GM21529 (cell line): Measurements from ENCODE around the gene GTF2B.
"Not testable (repeated sequence)": the region's sequence is repeated elsewhere in the genome, so short reads cannot be mapped to it uniquely, and the experiment has no call there.

ENCODE experiments used
- ATAC-seq: cut with Tn5 transposase; IDR thresholded peaks from one replicate; pipeline ENCODE4 v1.9.1; 2021; ENCODE audit not compliant: unreplicated experiment

The GTF2B gene, protein sequence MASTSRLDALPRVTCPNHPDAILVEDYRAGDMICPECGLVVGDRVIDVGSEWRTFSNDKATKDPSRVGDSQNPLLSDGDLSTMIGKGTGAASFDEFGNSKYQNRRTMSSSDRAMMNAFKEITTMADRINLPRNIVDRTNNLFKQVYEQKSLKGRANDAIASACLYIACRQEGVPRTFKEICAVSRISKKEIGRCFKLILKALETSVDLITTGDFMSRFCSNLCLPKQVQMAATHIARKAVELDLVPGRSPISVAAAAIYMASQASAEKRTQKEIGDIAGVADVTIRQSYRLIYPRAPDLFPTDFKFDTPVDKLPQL

DNA sequence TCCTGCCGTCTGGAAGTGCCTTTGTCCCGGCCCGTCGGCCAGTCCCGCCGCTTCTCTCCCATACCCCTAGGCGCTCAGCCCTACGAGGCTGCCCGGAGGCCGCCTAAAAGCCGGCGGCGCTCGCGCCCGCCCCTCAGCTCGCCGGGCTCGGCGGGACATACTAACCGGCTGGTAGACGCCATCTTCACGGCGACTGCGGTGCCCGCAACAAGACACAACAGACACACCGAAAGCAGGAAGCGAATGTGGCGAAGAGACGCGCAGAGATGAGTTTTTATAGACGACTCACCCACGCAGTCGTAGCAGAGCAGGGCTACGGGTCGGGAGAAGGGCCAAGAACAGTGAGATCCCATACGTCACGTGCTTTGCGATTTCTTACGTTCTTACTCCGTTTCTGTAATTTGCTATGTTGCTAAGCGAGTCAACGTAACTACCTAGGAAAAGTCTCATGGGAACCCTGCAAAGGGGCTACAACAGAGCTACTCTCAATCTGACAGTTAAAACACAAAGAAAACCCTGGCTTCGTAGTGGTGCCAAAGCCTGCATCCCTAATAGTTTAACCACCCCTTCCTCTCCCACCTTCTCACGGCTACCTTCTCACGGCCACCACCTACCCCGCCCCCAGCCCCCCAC lies at the start of gene GTF2B:
GTF2B (minus strand) TSS at position 250 of the 633 bp plus-strand sequence; CDS start at position 182, 68 bp downstream.
- peak; percentile 95 for ATAC-seq

DNA sequence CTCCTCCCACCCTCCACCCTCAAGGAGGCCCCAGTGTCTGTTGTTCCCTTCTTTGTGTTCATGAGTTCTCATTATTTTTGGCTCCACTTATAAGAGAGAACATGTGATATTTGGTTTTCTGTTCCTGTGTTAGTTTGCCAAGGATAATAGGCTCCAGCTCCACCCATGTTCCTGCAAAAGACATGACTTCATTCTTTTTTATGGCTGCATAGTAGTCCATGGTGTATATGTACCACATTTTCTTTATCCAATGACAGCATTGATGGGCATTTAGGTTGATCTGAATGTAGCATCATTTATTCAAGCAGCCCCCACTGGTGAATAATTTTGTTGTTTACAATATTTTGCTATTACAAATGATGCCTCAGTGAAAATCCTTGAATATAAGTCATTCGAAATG lies 47.2 kb upstream of the GTF2B start:
- ATAC-seq: not testable (repeated sequence)

DNA sequence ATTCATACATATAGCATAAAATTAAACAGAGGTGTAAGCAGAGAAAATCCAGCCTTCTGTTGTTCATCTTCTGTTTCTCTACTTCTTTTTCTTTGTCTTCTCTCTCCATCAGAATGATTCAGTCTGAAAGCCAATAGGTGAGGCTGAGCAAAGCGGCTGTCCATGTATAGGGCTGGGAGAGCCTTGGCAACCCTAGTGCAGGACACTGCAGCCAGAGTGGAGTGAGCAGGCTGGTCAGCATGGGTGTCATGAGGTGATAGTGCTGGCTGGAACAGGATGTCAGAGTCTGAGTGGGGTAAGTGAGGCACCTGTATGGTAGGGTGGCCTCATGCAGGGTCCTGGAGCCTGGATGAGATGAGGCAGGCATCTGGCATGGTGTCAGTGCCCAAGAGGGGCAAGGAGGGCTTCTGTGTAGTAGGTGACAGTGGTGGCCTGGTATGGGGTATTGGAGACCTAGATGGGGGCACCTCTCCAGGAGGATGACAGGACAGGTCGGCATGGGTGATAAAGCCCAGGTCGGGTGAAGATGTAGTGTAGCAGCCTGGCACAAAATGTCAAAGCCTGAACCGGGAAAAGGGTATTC lies 45.5 kb upstream of the GTF2B start:
- no peak for ATAC-seq

DNA sequence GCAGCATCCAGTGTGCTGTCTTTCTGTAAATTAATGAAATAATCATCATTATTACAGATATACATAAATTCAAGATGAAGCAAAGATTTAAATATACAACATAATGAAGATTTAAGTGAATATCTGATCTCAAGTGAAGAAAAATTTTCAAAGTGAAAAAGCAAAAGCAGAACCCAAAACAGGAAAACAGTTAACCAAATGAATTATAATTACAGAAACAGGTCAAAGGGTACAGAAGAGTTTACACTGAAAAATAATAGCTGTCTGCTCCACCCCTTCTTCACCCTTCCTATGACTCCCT lies 44.8 kb upstream of the GTF2B start:
- ATAC-seq: no peak

DNA sequence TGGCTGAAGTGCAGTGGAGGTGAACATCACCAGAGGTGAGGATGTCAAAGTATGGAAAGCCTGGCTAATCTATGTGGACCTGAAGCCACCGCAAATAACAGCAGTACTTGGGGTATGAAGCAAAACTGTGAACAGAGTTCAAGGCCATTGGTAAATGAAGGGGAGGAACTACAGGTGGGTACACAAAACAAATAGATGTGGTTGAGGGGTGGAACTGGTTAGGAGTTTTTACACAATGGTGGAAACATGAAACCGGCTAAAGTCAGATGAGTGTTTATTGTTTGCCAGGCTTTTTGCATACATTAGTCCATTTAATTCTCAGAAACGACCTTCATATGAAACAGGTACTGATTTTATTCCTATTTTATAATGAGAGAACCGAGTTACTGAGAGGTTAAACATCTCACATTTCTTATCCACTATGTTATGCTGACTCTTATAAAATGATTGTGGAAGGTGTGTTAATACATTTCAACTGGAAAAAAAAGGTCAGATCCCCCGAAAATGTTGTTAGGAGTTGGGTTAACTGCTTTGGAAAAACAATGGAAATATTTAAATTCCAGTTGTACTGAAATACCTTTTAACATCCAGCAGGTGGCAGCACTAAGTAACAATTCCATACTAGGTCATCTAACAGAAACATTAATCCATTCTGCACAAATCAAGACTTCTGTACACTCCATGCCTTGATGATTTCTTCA lies 44.3 kb upstream of the GTF2B start:
- peak; percentile 63 for ATAC-seq

DNA sequence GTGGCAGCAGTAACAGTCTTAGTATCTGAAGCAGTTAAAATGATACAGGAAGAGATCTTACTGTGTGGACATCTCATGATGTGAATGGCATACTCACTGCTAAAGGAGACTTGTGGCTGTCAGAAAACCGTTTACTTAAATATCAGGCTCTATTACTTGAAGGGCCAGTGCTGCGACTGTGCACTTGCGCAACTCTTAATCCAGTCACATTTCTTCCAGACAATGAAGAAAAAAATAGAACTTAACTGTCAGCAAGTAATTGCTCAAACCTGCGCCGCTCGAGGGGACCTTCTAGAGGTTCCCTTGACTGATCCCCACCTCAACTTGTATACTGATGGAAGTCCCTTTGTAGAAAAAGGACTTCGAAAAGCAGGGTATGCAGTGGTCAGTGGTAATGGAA lies 38.8 kb upstream of the GTF2B start:
- not testable (repeated sequence) for ATAC-seq

DNA sequence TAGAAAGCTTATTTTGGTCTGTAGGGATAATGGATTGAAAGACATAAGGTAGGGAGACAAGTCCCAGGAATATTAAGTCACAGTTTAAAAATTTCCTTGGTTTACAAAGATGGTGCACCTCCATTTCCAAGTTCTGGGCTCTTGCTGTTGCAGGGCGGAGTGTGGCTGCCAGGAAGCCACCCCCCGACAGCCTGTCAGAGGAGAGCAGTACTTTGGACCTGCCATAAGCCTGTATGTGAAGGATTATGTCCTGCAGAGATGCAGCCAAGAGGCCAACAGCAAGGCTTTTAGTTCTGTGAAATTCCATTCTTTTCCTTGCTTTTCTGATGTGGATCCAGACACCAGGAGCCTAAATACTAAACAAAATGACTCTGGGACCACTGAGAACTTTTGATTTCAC lies 31.9 kb upstream of the GTF2B start:
- no peak for ATAC-seq

DNA sequence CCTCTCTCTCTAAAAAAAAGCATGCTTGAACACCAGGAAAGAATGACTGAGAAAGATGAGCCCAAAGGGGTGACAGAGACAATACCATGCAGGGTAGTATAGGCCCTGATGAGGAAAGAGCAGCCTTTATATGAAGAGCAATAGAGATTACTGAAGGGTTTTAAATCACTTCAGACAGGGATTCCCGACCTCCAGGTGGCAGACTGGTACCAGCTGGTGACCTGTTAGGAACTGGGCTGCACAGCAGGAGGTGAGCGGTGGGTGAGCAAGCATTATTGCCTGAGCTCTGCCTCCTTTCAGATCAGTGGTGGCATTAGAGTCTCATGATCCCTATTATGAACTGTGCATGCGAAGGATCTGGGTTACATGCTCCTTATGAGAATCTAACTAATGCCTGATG lies 30.8 kb upstream of the GTF2B start:
- ATAC-seq: no peak

DNA sequence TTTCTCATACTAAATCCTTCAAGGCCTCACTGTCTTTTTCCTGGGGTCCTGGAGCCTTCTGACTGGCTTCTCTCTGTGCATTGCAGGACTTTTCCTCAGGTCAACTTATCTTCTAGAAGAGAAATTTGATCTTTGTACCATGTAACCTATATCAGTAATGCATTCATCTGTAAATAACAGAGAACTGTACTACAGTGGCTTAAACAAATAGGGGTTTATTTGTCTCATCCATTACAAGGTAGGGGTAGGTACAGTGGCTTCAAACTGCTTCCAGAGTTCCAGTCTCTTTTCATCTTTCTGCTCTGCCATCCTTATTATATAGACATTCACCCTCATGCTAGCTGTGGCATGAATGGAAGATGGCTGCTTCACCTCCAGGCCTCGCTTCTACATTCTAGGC lies 29.5 kb upstream of the GTF2B start:
- no peak for ATAC-seq

DNA sequence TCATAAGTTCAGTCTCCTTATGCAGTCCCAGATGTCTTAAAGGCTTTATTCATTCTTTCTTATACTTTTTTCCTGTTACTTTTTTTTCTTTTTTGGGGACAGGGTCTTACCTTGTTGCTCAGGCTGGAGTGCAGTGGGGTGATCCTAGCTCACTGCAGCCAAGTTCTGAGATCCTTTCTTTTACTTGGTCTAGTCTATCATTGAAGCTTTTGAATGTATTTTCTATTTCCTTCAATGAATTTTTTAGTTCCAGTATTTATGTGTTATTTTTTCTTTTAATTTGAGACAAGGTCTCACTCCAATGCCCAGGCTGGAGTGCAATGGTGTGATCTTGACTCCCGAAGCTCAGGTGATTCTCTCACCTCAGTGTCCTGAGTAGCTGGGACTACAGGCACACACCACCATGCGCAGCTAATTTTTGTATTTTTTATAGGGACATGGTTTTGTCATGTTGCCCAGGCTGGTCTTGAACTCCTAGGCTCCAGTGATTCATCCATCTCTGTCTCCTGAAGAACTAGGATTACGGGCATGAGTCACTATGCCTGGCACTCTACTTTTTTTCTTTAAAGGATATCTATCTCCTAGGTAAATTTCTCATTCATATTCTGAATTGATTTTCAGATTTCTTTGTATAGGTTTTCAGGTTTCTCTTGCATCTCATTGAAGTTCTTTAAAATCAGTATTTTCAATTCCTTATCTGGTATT lies 26.1 kb upstream of the GTF2B start:
- ATAC-seq: no peak

DNA sequence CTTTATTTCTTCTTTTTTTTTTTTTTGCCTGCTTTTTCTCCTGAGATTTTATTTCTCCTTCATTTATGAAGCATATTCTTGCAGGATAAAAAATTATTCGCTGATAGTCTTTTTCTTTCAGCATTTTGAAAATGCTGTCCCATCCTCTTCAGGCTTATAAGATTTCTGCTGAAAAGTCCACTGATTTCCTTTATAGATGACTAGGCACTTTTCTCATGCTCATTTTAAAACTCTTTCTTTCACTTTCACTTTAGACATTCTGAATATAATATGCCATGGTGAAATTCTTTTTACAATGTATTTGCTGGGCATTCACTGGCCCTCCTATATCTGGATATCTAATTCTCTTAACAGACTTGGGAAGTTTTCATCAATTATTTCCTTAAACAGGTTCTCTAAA lies 25.5 kb upstream of the GTF2B start:
- ATAC-seq: no peak

DNA sequence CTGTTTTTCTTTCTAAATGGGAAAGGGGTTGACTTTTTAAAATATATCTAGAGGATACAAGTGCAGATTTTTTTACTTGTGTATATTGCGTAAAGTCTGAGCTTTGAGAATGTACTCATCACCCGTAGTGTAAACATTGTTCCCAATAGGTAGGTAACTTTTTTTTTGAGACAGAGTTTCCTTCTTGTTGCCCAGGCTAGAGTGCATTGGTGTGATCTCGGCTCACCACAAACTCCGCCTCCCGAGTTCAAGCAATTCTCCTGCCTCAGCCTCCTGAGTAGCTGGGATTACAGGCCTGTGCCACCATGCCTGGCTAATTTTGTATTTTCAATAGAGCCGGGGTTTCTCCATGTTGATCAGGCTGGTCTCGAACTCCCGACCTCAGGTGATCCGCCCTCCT lies 20.4 kb upstream of the GTF2B start:
- not testable (repeated sequence) for ATAC-seq

DNA sequence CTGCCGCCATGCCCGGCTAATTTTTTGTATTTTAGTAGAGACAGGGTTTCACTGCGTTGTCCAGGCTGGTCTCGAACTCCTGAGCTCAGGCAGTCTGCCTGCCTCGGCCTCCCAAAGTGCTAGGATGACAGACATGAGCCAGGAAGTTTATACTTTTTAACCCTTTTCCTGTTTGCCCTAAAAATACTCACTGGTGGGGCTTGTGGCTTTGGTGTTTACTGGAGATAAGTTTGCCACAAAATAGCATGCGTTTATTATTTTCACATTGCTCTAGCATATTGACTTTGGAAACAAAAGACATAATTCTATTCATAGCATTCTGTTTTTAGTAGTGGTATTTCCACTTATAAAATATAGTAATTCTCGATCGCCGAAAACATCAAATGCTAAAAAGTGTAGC lies 19.8 kb upstream of the GTF2B start:
- ATAC-seq: no peak

DNA sequence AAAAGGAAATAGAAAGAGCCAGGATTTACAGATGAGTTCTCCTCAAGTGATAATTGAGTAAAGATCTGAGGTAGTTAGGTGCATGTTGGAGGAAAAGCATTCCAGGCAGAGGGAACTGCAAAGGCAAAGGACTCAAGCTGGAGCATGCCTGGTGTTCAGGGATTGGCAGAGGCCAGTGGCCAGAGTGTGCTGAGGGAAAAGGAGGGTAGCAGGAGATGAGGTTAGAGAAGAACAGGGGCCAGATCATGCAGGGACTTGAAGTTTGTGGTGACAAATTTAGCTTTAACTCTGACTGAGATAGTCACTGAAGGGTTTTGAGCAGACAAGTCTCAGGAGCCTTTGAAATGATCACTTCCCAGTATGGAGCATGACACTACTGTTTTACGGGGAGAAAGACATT lies 19.0 kb upstream of the GTF2B start:
- no peak for ATAC-seq

DNA sequence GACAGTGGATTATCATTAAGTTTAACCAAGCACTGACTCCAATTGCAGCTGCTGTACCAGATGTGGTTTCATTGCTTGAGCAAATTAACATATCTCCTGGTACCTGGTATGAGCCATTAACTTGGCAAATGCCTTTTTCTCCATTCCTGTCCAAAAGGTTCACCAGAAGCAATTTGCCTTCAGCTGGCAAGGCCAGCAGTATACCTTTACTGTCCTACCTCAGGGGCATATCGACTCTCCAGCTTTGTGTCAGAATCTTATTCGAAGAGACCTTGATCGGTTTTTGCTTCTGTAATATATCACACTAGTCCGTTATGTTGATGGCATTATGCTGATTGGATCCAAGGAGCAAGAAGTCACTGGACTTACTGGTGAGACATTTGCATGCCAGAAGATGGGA lies 9.5 kb upstream of the GTF2B start:
- ATAC-seq: no peak

DNA sequence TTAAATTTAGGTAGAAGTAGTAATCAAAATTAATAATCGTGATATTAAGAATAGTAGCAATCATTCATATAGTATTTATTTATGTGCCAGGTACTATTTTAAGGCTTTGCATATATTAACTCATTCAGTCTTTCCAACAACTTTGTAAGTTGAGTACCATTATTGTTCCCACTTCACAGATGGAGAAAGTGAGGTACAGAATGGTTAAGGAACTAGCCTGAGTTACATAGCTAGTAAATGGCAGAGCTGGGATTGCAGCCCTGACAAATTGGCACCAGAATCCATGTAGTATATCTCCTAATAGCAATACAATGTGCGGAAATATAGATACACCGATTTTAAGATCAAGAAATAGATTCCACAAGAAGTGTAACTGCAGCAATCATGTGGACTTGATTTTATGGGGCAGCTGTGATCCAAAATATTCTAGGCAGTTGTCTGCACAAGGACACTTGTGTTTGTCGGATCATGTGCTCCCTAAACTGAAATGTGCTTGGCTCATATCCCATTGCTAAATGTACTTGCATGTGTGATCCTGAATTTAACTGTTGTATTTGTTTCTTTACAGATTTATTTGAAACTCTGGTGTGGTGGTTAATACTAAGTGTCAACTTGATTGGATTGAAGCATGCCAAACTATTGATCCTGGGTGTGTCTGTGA lies 5.8 kb upstream of the GTF2B start:
- ATAC-seq: no peak

DNA sequence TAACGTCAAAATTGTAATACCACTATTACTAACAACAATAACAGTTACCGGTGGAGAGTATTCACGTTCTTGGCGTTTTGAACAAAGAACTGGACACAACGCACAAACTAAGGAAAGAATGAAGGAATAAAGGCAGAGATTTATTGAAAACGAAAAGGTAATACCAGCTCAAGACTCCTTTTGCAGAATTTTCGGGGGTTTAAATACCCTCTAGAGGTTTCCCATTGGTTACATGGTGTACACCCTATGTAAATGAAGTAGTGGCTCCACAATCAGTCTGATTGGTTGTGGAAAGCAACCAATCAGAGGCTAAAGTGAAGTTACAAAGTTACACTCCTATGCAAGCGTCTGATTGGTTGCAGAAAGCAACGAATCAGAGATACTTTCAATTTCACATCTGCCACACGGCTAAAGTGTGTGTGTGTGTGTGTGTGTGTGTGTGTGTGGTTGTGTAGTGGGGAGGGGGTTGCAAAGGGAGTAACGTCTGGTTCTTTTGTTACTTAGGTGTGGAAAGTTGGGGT lies 1.1 kb upstream of the GTF2B start:
- ATAC-seq: no peak

DNA sequence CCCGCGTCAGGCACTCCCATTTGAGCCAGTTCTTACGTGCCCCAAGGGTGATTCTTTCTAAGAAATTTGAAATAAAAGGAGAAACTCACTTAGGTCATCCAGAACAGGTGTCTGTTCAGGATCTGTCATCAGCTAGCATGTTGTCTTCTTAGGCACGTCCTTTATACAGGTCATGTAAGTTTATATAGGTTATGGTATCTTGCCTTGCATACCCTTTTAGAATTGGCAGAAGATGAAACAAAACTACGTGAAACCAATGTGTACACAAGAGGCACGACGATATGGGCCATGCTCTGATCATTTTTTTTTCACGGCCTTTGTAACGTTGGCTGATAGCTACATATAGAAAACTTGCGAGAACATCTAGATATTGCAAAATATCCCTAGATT lies 579 bp upstream of the GTF2B start:
- no peak for ATAC-seq

DNA sequence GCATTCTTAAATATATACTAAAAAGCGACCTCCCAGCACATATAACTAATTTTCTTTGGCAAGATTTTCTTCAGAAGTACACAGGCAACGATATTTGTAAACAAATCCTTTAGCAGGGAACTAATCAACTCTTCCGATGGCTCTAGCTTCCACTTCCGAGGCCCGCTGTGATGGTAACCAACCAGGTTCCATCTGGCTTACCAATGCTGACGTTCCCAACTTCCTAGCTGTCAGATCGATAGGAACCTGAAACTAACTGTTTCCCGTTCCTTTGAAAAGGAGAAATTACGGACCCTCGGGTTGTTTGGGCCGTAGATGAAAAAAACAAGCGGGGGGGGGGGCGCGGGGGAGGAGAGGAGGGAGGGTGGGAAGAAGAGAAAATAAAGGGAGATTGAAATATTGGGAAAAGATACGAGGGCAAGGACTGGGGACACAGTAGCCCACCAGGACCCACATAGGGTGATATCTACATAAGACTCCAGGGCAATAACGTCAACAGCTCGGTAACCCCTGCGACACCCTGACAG lies 513 bp downstream of the GTF2B start:
- ATAC-seq: peak; percentile 27

DNA sequence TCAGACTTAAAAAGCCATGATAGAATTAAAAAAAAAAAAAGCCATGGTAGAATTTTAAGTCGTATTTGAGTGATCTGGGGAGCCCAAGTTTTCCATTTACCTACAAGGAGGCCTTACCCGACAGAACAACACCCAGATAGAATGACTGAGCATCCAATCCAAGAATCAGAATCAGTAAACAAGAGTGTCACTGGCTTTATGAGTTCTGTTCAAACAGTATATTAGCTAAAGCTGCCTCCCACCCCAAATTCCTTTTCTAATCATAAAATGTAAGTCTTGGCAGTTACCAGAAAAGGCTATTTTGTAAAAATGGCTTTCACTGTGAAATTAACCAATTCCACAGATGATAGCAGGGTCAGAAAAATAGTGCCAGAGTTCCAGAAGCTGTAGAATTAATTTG lies 1.2 kb downstream of the GTF2B start:
- no peak for ATAC-seq
